ENCODE measurements around the gene NDUFS7. TPM values are rescaled to one million over a fixed set of nuclear protein-coding genes. Genes with fewer than 3 reads are reported as not detected.

Gene NDUFS7
- polyA plus RNA-seq, 3 donors, result 119 to 232 (median 211) TPM

GRCh38 chr19:1429750-1430149, 46.0 kb downstream of the NDUFS7 start:
- no peak for TF ChIP-seq CTCF (IDR thresholded peaks at IDR 0.05)
- Mint-ChIP-seq H3K4me1 (no peaks in the 10 kb centered on the region), H3K27ac (no peak overlapping the region), H3K9me3 (no peaks in the 10 kb centered on the region), H3K36me3 (peaks cover 45 to 78% of the 10 kb centered on the region in 2 donors), H3K4me3 (no peak overlapping the region), H3K27me3 (ENCODE audit: low read depth in 3 of 3) (no peaks in the 10 kb centered on the region)
- Histone ChIP-seq H3K79me2 (ENCODE audit: insufficient read depth, low read length) (peaks cover 19% of the 10 kb centered on the region), H3K9ac (ENCODE audit: insufficient read depth, low read length, poor library complexity, severe bottlenecking) (no peak overlapping the region), H2AFZ (ENCODE audit: insufficient read depth, low read depth, low read length, poor library complexity, severe bottlenecking) (no peak overlapping the region), H4K20me1 (ENCODE audit: insufficient read depth, low read length) (peaks cover 88% of the 10 kb centered on the region), H3K4me3 (replicated peaks in 1 of 3; ENCODE audit: low read depth in 2 of 3, low read length in 3 of 3) (no peak overlapping the region), H3K4me1 (ENCODE audit: control insufficient read depth in 1 of 2, insufficient read depth in 2 of 2, low read length in 2 of 2) (no peaks in the 10 kb centered on the region), H3K9me3 (replicated peaks in 1 of 2; ENCODE audit: control insufficient read depth in 1 of 2, insufficient read depth in 1 of 2, low read length in 2 of 2) (no peaks in the 10 kb centered on the region), H3K27me3 (ENCODE audit: control insufficient read depth in 2 of 2, insufficient read depth in 2 of 2, low read length in 2 of 2) (no peaks in the 10 kb centered on the region), H3K36me3 (replicated peaks in 1 of 2; ENCODE audit: control insufficient read depth in 1 of 2, insufficient read depth in 2 of 2, low read length in 2 of 2) (peaks cover 84 to 97% of the 10 kb centered on the region in 2 donors), H3K27ac (ENCODE audit: low read depth in 1 of 2, low read length in 2 of 2) (no peak overlapping the region), H3K4me2 (replicated peaks; ENCODE audit: extremely low read depth, low read length, poor library complexity, severe bottlenecking) (no peak overlapping the region)
- 98% methylated on average over 11 of the region's 14 CpGs for WGBS (ENCODE audit: insufficient coverage)
- no peak for DNase-seq
- intact Hi-C loops (cut with micrococcal nuclease), result no loop called here

GRCh38 chr19:1430246-1430645, 46.5 kb downstream of the NDUFS7 start:
- Mint-ChIP-seq H3K27me3 (ENCODE audit: low read depth in 3 of 3) (no peaks in the 10 kb centered on the region), H3K36me3 (peaks cover 42 to 78% of the 10 kb centered on the region in 2 donors)

More at GRCh38 chr19:1430246-1430645, 46.5 kb downstream of the NDUFS7 start:
- TF ChIP-seq CTCF (IDR thresholded peaks at IDR 0.05), result no peak
- Mint-ChIP-seq H3K4me3 (no peak overlapping the region), H3K9me3 (no peaks in the 10 kb centered on the region), H3K27ac (peak overlapping the region in 1 of 7 donors; percentile 25), H3K4me1 (peaks cover under 1% of the 10 kb centered on the region)
- Histone ChIP-seq H3K4me3 (replicated peaks in 1 of 3; ENCODE audit: low read depth in 2 of 3, low read length in 3 of 3) (no peak overlapping the region), H3K27me3 (ENCODE audit: control insufficient read depth in 2 of 2, insufficient read depth in 2 of 2, low read length in 2 of 2) (no peaks in the 10 kb centered on the region), H2AFZ (ENCODE audit: insufficient read depth, low read depth, low read length, poor library complexity, severe bottlenecking) (no peak overlapping the region), H3K36me3 (replicated peaks in 1 of 2; ENCODE audit: control insufficient read depth in 1 of 2, insufficient read depth in 2 of 2, low read length in 2 of 2) (peaks cover 81 to 94% of the 10 kb centered on the region in 2 donors), H4K20me1 (ENCODE audit: insufficient read depth, low read length) (peaks cover 85% of the 10 kb centered on the region), H3K4me1 (ENCODE audit: control insufficient read depth in 1 of 2, insufficient read depth in 2 of 2, low read length in 2 of 2) (no peaks in the 10 kb centered on the region), H3K9me3 (replicated peaks in 1 of 2; ENCODE audit: control insufficient read depth in 1 of 2, insufficient read depth in 1 of 2, low read length in 2 of 2) (no peaks in the 10 kb centered on the region), H3K4me2 (replicated peaks; ENCODE audit: extremely low read depth, low read length, poor library complexity, severe bottlenecking) (no peak overlapping the region), H3K9ac (ENCODE audit: insufficient read depth, low read length, poor library complexity, severe bottlenecking) (no peak overlapping the region), H3K27ac (ENCODE audit: low read depth in 1 of 2, low read length in 2 of 2) (no peak overlapping the region), H3K79me2 (ENCODE audit: insufficient read depth, low read length) (peaks cover 16% of the 10 kb centered on the region)
- 97% methylated on average over 5 of the region's 14 CpGs for WGBS (ENCODE audit: insufficient coverage)
- no peak for DNase-seq
- intact Hi-C loops (cut with micrococcal nuclease), result no loop called here

Measured in CD14-positive monocyte (primary cell).